IPS-11a (cell line): ENCODE data around the gene CNOT9.

Experiments used
- H3K4me3 ChIP-seq: one replicate; pipeline ENCODE4 v1.5.1; 2013; ENCODE audit warnings: low read depth, low read length, control low read depth

The CNOT9 gene

DNA sequence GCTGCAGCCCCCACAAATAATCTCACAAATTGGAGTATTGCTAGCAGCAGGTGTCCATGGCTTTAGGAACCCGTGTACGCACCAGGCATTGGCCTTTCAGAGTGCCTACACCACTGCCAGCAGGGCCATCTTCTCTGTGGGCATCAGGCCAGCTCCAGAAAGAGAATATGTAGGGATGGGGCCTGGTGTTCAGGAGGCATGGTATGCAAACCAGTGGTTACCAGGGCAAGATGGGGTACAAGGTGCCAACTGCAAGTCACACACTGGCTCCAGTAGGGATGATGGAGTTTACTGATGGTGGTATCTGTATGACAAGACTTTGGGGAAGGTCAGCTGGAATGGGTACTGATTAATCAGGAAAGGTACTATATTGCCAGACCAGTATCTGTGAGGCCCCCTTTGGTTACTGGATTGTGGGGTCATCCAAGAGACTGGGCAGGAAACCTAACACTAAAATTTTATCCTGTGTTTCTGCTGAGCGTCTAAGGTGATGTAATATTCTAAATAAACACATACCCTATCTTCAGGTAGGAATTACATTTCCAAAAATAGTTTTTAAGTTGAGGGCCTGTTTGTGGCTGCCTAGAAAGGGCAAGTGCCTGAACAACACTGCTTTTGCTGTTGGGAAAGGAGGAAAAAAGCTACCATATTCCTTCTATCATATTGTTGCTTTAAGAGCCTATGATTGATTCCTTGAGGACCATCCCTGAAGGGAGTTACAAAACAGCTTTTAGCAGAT, 9.0 kb downstream of the CNOT9 start:
- H3K4me3 ChIP-seq = no peak overlapping the region

DNA sequence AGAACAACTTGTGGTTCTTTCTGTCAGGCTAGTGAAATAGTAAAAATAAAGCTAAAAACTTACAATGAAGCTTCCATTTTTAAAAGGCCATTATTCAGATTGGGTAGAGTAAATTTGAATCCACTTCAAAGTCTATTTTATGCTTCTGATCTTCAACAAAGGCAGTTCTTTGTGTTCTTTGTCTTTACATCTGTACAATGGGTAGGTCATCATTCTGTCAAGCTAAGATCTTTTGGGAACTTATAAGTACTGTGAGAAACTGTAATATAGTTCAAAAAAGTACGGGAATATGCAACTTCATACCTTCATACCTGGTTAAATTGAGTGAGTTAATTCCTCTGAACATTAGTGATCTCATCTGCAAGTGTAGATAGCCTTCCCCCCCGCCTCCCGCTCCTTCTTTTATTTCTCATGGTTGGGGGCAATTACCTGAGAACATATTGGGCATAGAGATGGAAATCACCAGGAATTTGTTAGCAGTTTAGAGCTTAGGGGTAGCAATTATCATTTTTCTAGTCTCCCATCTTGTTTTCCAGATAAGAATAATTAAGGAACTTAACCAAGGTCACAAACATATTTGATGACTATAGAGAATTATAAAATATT, 9.7 kb downstream of the CNOT9 start:
- no peak overlapping the region for H3K4me3 ChIP-seq

DNA sequence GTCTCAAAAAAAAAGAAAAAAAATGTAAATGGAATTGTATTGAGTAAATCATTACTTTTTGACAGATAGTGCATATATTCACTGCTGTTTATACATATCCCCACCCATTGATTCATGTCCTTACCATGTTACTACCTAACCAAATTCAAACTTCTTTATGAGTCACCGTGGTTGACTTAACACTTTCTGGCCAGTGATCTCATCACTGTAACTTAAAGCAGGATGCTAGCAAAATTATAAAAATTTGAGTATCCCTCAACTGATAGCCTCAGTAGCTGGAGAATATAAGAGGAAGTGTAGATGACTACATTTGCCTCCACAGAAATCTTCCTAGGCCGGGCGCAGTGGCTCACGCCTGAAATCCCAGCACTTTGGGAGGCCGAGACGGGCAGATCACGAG, 13.4 kb downstream of the CNOT9 start:
- H3K4me3 ChIP-seq = no peak overlapping the region

DNA sequence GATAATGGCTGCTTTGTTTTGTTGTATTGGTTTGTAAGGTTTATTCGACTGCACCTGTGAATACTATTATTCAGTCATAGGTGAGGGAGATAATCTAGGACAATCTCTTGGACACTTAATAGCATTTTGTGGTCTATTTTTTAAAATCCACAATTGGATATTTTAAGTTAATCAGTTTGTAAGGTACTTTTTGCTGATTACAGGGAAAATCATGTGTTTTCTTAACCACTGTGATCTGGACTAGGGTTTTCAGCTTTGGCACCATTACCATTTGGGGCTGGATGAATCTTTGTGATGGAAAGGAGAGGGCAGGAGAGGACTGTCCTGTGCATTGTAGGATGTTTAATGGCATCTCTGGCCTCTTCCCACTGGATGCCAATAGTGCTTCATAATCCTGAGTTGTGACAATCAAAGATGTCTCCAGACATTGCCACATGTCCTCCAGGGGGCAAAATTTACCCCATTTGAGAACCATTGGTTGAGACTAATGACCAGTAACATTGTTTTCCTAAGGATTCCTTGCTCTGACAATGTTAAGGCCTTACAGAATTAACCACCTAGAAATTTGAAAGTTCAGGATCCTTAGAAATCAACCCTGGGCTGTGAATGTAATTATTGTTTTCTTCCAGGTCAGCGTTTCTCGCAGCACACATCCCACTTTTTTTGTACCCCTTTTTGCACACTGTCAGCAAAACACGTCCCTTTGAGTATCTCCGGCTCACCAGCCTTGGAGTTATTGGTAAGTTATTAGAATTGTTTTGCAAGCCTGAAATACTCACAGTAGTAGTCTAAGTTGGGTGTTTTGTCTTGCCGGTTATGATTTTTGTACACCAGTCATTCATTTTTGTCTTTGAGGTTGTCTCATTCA, 15.6 kb downstream of the CNOT9 start:
- H3K4me3 ChIP-seq = no peak overlapping the region

DNA sequence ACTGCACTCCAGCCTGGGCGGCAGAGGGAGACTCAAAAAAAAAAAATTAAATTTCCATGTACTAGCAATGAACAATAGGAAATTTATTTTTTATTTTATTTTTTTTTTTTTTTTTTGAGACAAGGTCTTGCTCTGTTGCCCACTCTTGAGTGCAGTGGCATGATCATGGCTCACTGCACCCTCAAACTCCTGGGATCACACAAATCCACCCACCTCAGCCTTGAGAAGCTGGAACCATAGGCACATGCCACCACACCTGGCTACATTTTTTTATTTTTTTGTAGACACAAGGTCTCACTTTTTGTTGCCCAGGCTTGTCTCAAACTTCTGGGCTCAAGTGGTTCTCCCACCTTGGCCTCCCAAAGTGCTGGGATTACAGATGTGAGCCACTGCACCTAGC, 16.9 kb downstream of the CNOT9 start:
- H3K4me3 ChIP-seq = no peak overlapping the region

DNA sequence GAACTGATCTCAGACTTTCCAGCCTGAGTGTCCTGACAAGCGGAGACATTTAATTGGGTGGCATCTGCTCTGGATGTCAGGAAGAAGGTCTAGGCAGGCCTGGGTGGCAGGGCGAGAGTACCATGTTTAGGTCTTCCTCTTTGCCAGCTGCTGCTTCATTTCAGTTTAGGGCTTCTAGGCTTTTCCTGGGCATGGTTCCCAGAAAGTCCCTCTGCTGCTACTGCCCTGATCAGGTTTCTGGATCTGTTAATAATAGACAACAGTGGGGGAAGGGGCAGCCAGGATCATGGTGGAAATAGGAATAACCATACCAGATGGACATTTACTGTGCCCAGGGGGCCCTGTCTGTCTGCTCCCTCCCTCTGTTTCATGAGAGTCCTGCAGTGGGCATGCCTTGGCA, 36.8 kb downstream of the CNOT9 start:
- no peak overlapping the region for H3K4me3 ChIP-seq

DNA sequence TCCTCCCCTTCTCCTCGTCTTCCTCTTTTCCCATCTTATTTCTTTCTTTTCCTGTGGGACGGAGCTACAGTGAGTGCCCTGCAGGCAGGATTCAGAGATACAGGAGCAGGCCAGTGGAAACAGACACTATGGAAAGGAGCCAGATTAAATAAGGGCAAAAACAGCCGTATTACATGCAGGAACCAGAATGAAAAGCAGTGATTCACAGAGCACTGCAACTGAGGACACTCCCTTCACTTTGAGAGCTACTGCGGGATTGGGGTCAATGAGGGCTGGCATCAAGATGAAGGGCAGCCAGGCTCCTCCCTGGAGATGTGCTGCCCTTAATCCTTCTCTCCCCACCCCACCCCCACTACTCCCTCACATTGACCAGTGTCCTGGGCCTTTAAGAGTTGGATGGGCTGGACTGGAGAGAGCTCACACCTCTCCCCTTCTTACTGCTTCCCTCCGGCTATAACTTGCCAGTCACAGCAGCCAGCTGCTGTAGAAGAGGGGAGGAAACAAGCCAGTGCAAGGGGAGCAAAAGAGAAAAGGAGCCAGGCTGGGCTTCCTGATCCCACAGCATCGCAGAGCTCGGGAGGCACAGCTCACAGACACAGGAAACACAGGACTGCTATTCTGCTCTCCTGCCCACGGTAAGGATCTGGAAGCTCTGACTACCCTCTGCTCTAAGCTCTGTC, 38.9 kb downstream of the CNOT9 start, which contains the start of gene PLCD4:
TSS of gene PLCD4 (plus strand) at position 464 of the 680 bp plus-strand sequence. CDS start 7,841 bp downstream, outside the sequence.
- no peak within 1 kb of the TSS for H3K4me3 ChIP-seq

DNA sequence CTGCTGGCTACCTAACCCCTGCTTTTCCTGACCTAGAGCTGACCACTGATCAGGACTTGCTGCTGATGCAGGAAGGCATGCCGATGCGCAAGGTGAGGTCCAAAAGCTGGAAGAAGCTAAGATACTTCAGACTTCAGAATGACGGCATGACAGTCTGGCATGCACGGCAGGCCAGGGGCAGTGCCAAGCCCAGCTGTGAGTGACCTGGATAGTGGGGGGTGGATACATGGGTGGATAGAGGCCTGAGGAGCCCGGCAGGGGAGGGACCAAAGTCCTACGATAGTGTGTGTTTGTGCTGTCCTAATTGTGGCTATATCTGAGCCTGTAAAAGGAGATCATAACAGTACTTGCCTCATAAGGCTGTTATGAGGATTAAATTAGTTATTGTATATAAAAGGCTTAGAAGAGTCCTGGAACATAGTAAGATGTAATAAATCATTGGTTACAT, 47.3 kb downstream of the CNOT9 start:
- H3K4me3 ChIP-seq = no peak overlapping the region

DNA sequence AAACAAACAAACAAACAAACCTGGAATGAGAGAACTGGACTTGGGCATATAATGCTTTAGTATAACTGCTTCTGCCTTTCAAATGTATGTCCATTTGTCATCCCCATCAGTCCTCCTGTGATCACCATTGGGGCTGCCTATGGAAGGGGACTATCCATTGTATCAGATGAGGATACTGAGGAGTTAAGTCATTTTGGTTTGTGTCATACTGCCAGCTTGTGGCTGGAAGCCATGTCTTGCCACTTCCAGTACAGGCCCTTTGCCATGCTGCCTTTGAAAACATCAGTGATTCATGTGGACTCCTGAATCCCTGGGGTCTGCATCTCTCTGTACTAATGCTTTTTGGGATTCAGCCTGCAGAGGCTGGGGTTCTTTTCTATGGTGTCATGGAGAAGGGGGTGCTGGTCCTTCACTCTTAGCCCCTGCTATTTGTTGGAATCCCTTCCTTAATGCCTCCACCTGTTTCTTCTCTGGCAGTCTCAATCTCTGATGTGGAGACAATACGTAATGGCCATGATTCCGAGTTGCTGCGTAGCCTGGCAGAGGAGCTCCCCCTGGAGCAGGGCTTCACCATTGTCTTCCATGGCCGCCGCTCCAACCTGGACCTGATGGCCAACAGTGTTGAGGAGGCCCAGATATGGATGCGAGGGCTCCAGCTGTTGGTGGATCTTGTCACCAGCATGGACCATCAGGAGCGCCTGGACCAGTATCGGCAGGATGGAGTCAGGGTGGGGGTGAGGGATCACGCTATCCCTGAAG, 49.6 kb downstream of the CNOT9 start:
- no peak overlapping the region for H3K4me3 ChIP-seq

DNA sequence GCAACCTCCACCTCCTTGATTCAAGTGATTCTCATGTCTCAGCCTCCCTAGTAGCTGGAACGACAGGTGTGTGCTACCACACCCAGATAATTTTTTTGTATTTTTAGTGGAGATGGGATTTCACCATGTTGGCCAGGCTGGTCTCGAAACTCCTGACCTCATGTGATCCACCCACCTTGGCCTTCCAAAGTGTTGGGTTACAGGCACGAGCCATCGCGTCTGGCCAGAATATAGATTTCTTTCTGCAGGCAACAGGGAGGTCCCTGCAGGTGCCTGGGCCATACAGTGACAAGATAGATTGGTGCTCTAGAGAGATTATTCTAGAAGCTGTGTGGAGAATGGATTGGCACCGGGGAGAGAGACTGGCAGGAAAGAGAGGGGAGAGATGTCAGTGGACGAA, 52.4 kb downstream of the CNOT9 start:
- no peak overlapping the region for H3K4me3 ChIP-seq

DNA sequence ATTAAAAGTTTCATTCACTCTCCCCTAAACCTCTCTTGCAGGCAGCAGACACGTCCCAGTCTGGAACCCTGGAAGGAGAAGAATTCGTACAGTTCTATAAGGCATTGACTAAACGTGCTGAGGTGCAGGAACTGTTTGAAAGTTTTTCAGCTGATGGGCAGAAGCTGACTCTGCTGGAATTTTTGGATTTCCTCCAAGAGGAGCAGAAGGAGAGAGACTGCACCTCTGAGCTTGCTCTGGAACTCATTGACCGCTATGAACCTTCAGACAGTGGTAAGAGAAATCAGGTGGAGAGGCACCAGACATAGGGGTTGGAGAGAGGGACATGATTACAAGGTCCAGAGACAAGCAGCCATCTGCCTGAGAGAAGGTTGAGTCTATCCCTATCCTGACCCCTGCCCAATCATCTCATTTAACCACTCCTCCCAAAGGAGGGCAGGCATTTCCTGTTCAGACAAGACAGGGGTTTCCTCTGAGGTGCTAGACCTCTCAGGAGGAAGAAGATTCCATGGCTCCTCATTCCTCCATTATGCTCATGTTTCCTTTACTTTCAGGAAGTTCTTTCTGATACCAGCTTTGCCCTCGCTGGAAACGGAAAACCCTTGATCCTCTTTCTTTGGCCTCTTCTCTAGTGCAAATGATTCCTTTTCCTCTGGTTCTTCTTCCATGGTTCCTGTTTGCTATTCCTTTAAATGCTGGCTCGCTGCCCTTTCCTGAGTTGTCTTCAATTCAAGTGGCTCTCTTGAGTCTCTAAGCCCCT, 54.1 kb downstream of the CNOT9 start:
- H3K4me3 ChIP-seq = no peak overlapping the region

DNA sequence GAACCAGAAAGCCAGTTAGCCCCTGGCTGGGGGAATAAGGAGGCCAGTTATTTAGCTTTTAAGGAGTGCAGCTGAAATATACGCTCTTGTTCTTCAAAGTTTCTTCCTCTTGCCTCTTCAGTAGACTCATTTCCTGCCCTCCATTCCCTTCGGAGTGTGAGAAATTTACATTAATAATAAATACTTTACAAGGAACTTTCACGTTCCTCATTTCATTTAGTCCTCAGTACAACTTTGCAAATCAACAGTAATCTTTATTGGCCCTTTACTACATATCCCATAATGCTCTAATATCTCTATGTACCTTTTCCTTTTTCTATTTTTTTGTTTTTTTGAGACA, 54.7 kb downstream of the CNOT9 start:
- H3K4me3 ChIP-seq = no peak overlapping the region

DNA sequence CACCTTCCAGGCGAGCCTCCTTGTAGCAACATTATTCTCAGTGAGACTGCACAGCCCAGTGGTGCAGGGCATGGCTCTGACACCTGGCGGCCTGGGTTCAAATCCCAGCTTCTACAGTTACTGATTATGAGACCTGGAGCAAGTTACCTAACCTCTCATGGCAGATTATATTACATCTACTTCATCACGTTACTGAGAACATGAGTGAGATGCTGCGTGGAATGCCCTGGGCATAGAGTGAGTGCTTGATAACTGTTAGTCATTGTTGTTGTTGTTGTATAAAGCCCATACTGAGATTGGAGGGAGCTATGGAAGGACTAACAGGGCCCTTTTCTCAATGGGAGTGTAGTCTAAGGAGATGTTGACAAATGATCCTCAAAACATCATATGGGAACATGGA, 57.7 kb downstream of the CNOT9 start:
- H3K4me3 ChIP-seq = no peak overlapping the region

DNA sequence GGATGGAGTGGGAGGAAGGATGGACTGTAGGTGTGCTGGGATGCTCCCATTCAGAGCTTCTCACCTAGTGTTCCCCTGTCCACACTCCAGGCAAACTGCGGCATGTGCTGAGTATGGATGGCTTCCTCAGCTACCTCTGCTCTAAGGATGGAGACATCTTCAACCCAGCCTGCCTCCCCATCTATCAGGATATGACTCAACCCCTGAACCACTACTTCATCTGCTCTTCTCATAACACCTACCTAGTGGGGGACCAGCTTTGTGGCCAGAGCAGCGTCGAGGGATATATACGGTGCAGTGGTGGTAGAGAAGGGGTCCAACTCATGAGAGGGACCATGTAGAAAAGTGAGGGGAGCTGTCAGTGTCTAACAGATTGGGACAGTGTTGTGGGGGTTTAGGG, 59.3 kb downstream of the CNOT9 start:
- no peak overlapping the region for H3K4me3 ChIP-seq

DNA sequence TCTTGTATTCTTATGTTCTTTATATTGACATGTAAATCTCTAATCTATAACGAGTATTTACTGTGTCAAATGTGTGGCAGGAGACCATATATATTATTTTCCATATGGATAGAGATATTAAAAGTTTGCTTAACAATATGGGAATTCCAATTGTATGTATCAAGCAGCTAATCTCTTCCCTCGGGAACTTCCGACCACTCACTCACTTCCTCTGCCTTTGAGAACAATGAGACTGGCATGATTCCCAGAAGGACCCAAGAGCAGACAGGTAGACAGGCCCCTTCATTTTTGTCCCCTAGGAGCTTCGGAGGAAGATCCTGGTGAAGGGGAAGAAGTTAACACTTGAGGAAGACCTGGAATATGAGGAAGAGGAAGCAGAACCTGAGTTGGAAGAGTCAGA, 63.2 kb downstream of the CNOT9 start:
- no peak overlapping the region for H3K4me3 ChIP-seq

DNA sequence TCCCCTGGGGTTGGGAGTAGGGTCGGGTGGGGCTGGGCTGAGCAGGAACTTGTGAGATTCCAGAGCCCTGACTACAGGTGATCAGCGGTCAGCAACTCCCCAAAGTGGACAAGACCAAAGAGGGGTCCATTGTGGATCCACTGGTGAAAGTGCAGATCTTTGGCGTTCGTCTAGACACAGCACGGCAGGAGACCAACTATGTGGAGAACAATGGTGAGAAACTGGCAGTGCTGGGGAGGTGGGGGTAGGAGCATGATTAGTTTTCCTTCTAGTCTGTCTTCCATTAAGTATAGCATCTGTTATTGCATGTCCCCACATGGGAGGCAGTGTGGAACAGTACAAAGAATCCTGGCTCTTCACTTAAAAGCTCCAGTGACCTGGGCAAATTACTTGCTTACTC, 67.1 kb downstream of the CNOT9 start:
- no peak overlapping the region for H3K4me3 ChIP-seq

DNA sequence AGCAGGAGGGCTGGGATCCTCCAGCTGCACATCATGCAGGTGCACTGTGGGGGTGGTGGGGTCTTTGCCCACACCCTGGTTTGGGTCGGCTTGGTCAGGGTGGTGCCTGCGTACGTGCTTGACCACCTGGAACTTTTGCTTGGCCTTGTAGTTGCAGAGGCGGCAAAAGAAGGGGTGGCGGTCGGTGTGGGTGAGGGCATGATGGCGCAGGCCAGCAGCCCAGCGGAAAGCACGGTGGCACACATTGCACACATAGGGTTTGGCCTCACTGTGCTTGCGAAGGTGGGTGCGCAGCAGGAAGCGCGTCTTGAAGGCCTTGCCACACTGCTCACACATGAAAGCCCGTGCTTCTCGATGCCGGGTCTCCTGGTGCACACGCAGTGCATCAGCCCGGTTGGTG, 69.7 kb downstream of the CNOT9 start:
- H3K4me3 ChIP-seq = no peak overlapping the region

DNA sequence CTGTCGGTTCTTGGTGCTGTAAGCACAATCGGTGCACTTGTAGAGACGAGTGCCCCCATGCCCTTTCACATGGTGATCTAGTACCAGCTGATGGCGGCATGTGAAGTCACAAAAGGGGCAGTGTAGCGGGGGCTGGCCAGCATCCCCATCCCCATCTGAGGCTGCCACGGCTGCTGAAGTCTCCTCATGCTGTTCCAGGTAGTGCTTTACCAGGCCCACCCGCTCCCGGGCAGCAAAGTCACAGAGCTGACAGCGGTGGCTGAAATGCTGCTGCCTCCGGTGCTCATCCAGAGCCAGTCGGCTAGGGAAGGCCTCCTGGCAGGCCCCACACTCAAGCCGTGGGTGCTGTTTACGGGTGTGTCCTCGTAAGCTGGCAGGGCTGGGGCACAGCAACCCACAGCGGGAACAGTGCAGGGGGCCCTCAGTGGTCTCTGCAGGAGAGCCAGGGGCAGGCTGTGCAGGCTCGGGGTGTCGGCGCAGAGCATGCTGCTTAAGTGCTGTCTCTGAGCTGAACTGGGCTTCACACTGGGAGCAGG, 73.5 kb downstream of the CNOT9 start:
- H3K4me3 ChIP-seq = no peak overlapping the region

DNA sequence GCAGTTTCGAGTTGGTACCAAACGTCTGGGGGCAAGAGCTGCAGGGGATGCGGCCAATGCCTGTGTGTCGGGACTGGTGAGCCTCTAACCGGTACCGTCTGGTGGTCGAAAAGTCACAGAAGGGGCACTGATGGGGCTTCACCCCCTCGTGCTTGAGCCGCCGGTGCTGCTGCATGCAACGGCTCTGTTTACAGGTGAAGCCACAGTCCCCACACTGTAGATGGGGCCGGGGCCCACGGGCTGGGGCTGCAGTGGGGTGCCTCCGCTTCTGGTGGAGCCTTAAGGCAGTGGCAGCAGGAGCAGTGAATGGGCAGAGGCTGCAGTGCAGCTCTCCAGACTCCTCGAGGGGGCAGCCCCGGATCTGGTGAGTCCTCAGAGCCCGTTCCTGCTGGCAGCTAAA, 74.1 kb downstream of the CNOT9 start:
- no peak overlapping the region for H3K4me3 ChIP-seq
